ENCODE measurements around the gene LRRC70. TPM values are rescaled to one million over a fixed set of nuclear protein-coding genes. Genes with fewer than 3 reads are reported as not detected.

The LRRC70 gene
- total and polyA plus RNA-seq, 2 of the 8 experiments (the other 6 are each of a cell fraction or from before 2014, with no cell fraction given), result 0.62 to 0.67 TPM

DNA sequence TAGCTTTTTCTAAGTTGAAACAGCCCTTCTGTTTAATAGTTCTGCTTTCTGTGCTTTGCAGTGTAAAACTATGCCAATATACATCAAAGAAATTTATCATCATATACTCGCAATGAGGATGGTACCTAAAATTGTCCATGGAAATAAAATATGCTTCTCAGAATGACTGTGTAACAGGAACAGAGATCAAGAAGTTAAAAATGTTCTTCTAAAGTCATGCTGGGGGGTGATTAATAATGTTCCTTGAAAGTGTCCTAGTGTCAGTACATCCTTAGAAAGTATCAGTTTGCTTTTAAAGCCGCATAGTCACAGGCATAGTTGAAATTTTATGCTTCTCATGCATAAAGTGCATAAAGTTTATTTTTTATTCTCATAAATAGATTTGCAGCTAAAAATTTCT, 4.0 kb upstream of the LRRC70 start:
- Histone ChIP-seq H3K4ac (replicated peaks; ENCODE audit: insufficient read length, low read depth, low read length) (no peak overlapping the region), H3K9me3 (ENCODE audit: insufficient read depth in 2 of 2, low read depth in 1 of 2, low read length in 1 of 2) (no peaks in the 10 kb centered on the region), H3K36me3 (ENCODE audit: control insufficient read depth in 2 of 4, insufficient read depth in 4 of 4, low read length in 3 of 4) (no peaks in the 10 kb centered on the region), H2AK5ac (ENCODE audit: low read depth, low read length) (no peak overlapping the region), H3K23ac (ENCODE audit: insufficient read length) (no peak overlapping the region), H4K20me1 (replicated peaks in 1 of 2; ENCODE audit: control insufficient read depth in 1 of 2, insufficient read depth in 2 of 2, low read length in 2 of 2) (peaks cover 0 to 1% of the 10 kb centered on the region in 2 experiments), H3K27ac (ENCODE audit: low read depth, low read length) (no peak overlapping the region), H3K18ac (ENCODE audit: extremely low read depth, low read length) (no peak overlapping the region), H3K9ac (replicated peaks in 1 of 4; ENCODE audit: extremely low read depth in 1 of 4, low read depth in 3 of 4, low read length in 3 of 4) (no peak overlapping the region), H2BK5ac (ENCODE audit: low read depth, low read length) (no peak overlapping the region), H2BK120ac (replicated peaks; ENCODE audit: low read depth, low read length) (no peak overlapping the region), H2AFZ (ENCODE audit: low read length) (no peak overlapping the region), H3K79me1 (ENCODE audit: low read depth, low read length) (no peaks in the 10 kb centered on the region), H2BK20ac (ENCODE audit: low read length) (no peak overlapping the region), H3K4me2 (ENCODE audit: insufficient read depth in 1 of 2, low read depth in 2 of 2, low read length in 2 of 2) (no peak overlapping the region), H3K14ac (ENCODE audit: insufficient read length) (no peak overlapping the region), H3K4me3 (ENCODE audit: extremely low read depth in 1 of 4, insufficient read depth in 2 of 4, low read depth in 3 of 4, low read length in 4 of 4) (no peak overlapping the region), H4K8ac (ENCODE audit: extremely low read depth, insufficient read depth, low read length) (no peak overlapping the region), H2BK12ac (ENCODE audit: low read depth, low read length) (no peak overlapping the region), H3K23me2 (ENCODE audit: low read depth, low read length) (no peaks in the 10 kb centered on the region), H4K5ac (ENCODE audit: insufficient read length, low read depth, low read length) (no peak overlapping the region), H3K27me3 (replicated peaks in 1 of 4; ENCODE audit: control insufficient read depth in 3 of 4, extremely low read depth in 1 of 4, insufficient read depth in 3 of 4, low read length in 3 of 4) (no peaks in the 10 kb centered on the region), H3K4me1 (replicated peaks in 1 of 4; ENCODE audit: control insufficient read depth in 3 of 4, insufficient read depth in 4 of 4, low read length in 3 of 4) (no peaks in the 10 kb centered on the region; a peak in 1 of 7 replicates), H4K91ac (replicated peaks; ENCODE audit: insufficient read length, low read length) (no peak overlapping the region), H2BK15ac (ENCODE audit: low read length) (no peak overlapping the region), H3K79me2 (ENCODE audit: control insufficient read depth in 1 of 2, insufficient read depth in 2 of 2, low read length in 2 of 2) (no peaks in the 10 kb centered on the region), H3K56ac (replicated peaks; ENCODE audit: insufficient read length, low read depth, low read length) (no peak overlapping the region)
- POLR2A ChIA-PET (ENCODE audit: partially characterized antibody), result no interaction called here
- DNase-seq (ENCODE audit: low read depth in 1 of 2, low spot score in 2 of 2), result no peak
- CTCF ChIA-PET (ENCODE audit: partially characterized antibody), result interaction anchor here (0.5 kb wide), 1 partner anchor 13 kb away, joined by 7 read pairs; no protein-coding TSS in a partner anchor
- WGBS, 2 experiments (ENCODE audit: extremely low coverage in 1 of 2, insufficient coverage in 1 of 2, insufficient read length in 1 of 2, insufficient replicate concordance in 2 of 2, low coverage in 1 of 2, low lambda C conversion rate in 2 of 2, missing lambda C conversion rate in 1 of 2), result 87% methylated on average over 2 of the region's 2 CpGs; no CpG with 5 or more reads in 1 of the 2 experiments
- no peak for FAIRE-seq
- no peak for TF ChIP-seq HDAC2 (IDR thresholded peaks at IDR 0.05; ENCODE audit: borderline replicate concordance in 1 of 2, low read depth in 2 of 2, low read length in 2 of 2)
- no peak for TF ChIP-seq JUN (IDR thresholded peaks at IDR 0.05; ENCODE audit: low read depth, low read length)
- TF ChIP-seq HDAC6 (IDR thresholded peaks at IDR 0.05; ENCODE audit: low read depth, low read length), result no peak
- TF ChIP-seq POU5F1 (IDR thresholded peaks at IDR 0.05; ENCODE audit: low read depth, low read length), result no peak
- TF ChIP-seq ASH2L (IDR thresholded peaks at IDR 0.05; ENCODE audit: low read length), result no peak
- no peak for TF ChIP-seq YY1 (IDR thresholded peaks at IDR 0.05; ENCODE audit: low read depth, low read length)
- no peak for TF ChIP-seq BACH1 (IDR thresholded peaks at IDR 0.05; ENCODE audit: low read length)
- TF ChIP-seq CEBPB (IDR thresholded peaks at IDR 0.05; ENCODE audit: low read depth, low read length), result no peak
- no peak for TF ChIP-seq SIRT6 (IDR thresholded peaks at IDR 0.05; ENCODE audit: low read length)
- TF ChIP-seq TAF7 (optimal IDR thresholded peaks at IDR 0.05; ENCODE audit: borderline replicate concordance, low read depth, low read length), result no peak
- TF ChIP-seq KDM5A (IDR thresholded peaks at IDR 0.05; ENCODE audit: low read length), result no peak
